ENCODE results near the gene MCEMP1. TPM values are rescaled to one million over a fixed set of nuclear protein-coding genes. Genes with fewer than 3 reads are reported as not detected.
A peak's percentile ranks its signal among the peaks of the same experiment; 100 is the strongest.

Gene MCEMP1
- total RNA-seq, 2 experiments from 2014 or later: not detected

- Mint-ChIP-seq H3K27ac (no peak overlapping the region), H3K4me3 (no peak overlapping the region), H3K4me1 (ENCODE audit: low read depth) (peaks cover 6% of the 10 kb centered on the region), H3K9me3 (ENCODE audit: insufficient read depth) (no peaks in the 10 kb centered on the region), H3K27me3 (ENCODE audit: low read depth) (no peaks in the 10 kb centered on the region), H3K36me3 (ENCODE audit: low read depth) (peaks cover 22% of the 10 kb centered on the region)
- CTCF ChIA-PET: interaction anchor here (1.4 kb wide), 2 partner anchors 36 to 77 kb away, joined by 3 to 6 read pairs; partner anchors contain the start of gene TRAPPC5
- DNase-seq: no peak
- no peak for ATAC-seq
- POLR2A ChIA-PET: interaction anchor here (0.6 to 0.8 kb wide), 2 partner anchors 15 to 274 kb away, joined by 3 to 6 read pairs; partner anchors contain the start of genes PET100 and XAB2
Measured at GRCh38 chr19:7645163-7645562, 31.7 kb upstream of the MCEMP1 start.

GRCh38 chr19:7645656-7646425 is 31.0 kb upstream of the MCEMP1 start:
- H3K4me3 Mint-ChIP-seq: no peak overlapping the region
- POLR2A ChIA-PET: no interaction called here
- peaks cover 3% of the 10 kb centered on the region for H3K4me1 Mint-ChIP-seq (ENCODE audit: low read depth)
- no peaks in the 10 kb centered on the region for H3K9me3 Mint-ChIP-seq (ENCODE audit: insufficient read depth)
- H3K27me3 Mint-ChIP-seq (ENCODE audit: low read depth): no peaks in the 10 kb centered on the region
- H3K36me3 Mint-ChIP-seq (ENCODE audit: low read depth): peaks cover 19% of the 10 kb centered on the region
- CTCF ChIA-PET: no interaction called here
- ATAC-seq (no peak), DNase-seq (no peak)
- H3K27ac Mint-ChIP-seq: peak overlapping the region; percentile 4

- no peak overlapping the region for H3K27ac Mint-ChIP-seq
- no peak for ATAC-seq
- H3K4me1 Mint-ChIP-seq (ENCODE audit: low read depth): peaks cover 3% of the 10 kb centered on the region
- no peak overlapping the region for H3K4me3 Mint-ChIP-seq
- ChIA-PET POLR2A (no interaction called here), CTCF (no interaction called here)
- peaks cover 19% of the 10 kb centered on the region for H3K36me3 Mint-ChIP-seq (ENCODE audit: low read depth)
- H3K9me3 Mint-ChIP-seq (ENCODE audit: insufficient read depth): no peaks in the 10 kb centered on the region
- H3K27me3 Mint-ChIP-seq (ENCODE audit: low read depth): no peaks in the 10 kb centered on the region
- no peak for DNase-seq
Measured at GRCh38 chr19:7646426-7646700, 30.5 kb upstream of the MCEMP1 start.

GRCh38 chr19:7647156-7647555 is 29.7 kb upstream of the MCEMP1 start:
- Mint-ChIP-seq H3K4me1 (ENCODE audit: low read depth) (peaks cover 6% of the 10 kb centered on the region), H3K36me3 (ENCODE audit: low read depth) (peaks cover 19% of the 10 kb centered on the region), H3K4me3 (no peak overlapping the region), H3K27ac (no peak overlapping the region), H3K27me3 (ENCODE audit: low read depth) (no peaks in the 10 kb centered on the region), H3K9me3 (ENCODE audit: insufficient read depth) (no peaks in the 10 kb centered on the region)
- DNase-seq (no peak), ATAC-seq (no peak)
- ChIA-PET POLR2A (no interaction called here), CTCF (no interaction called here)

GRCh38 chr19:7648265-7649014 is 28.4 kb upstream of the MCEMP1 start:
- H3K4me1 Mint-ChIP-seq (ENCODE audit: low read depth): peaks cover 12% of the 10 kb centered on the region
- no peaks in the 10 kb centered on the region for H3K27me3 Mint-ChIP-seq (ENCODE audit: low read depth)
- peaks cover 12% of the 10 kb centered on the region for H3K36me3 Mint-ChIP-seq (ENCODE audit: low read depth)
- H3K27ac Mint-ChIP-seq: no peak overlapping the region
- ChIA-PET POLR2A (interaction anchor here (0.7 to 1.1 kb wide), 3 partner anchors 11 to 36 kb away, joined by 4 read pairs; partner anchors contain the start of gene RETN), CTCF (interaction anchor here (0.8 to 11.0 kb wide), 5 partner anchors 19 to 151 kb away, joined by 3 to 100 read pairs (median 3); partner anchors contain the start of genes PET100, TRAPPC5 and XAB2)
- ATAC-seq (no peak), DNase-seq (no peak)
- H3K4me3 Mint-ChIP-seq: no peak overlapping the region
- no peaks in the 10 kb centered on the region for H3K9me3 Mint-ChIP-seq (ENCODE audit: insufficient read depth)

- ATAC-seq: no peak
- no peak overlapping the region for H3K27ac Mint-ChIP-seq
Measured at GRCh38 chr19:7650148-7650547, 26.7 kb upstream of the MCEMP1 start.

GRCh38 chr19:7652061-7652641 is 24.7 kb upstream of the MCEMP1 start:
- H3K9me3 Mint-ChIP-seq (ENCODE audit: insufficient read depth): no peaks in the 10 kb centered on the region
- peaks cover 3% of the 10 kb centered on the region for H3K36me3 Mint-ChIP-seq (ENCODE audit: low read depth)
- no peaks in the 10 kb centered on the region for H3K27me3 Mint-ChIP-seq (ENCODE audit: low read depth)
- peak overlapping the region; percentile 58 for H3K4me3 Mint-ChIP-seq
- peaks cover 22% of the 10 kb centered on the region for H3K4me1 Mint-ChIP-seq (ENCODE audit: low read depth)
- peak overlapping the region; percentile 66 for H3K27ac Mint-ChIP-seq
- DNase-seq: peak; percentile 91
- ChIA-PET CTCF (interaction anchor here (0.6 to 11.0 kb wide), 18 partner anchors 8 to 553 kb away, joined by 3 to 100 read pairs (median 4); partner anchors contain the start of genes PCP2, PET100, RETN and STXBP2), POLR2A (interaction anchor here (0.8 to 2.7 kb wide), 2 partner anchors 22 to 147 kb away, joined by 3 to 8 read pairs; partner anchors contain the start of genes PET100 and XAB2)
- peak; percentile 90 for ATAC-seq

More at GRCh38 chr19:7650148-7650547, 26.7 kb upstream of the MCEMP1 start:
- ChIA-PET CTCF (interaction anchor here (3.3 to 11.0 kb wide), 2 partner anchors 12 to 31 kb away, joined by 15 to 100 read pairs; partner anchors contain the start of genes STXBP2 and TRAPPC5), POLR2A (no interaction called here)
- H3K36me3 Mint-ChIP-seq (ENCODE audit: low read depth): peaks cover 8% of the 10 kb centered on the region
- no peak for DNase-seq
- no peak overlapping the region for H3K4me3 Mint-ChIP-seq
- H3K27me3 Mint-ChIP-seq (ENCODE audit: low read depth): no peaks in the 10 kb centered on the region
- H3K4me1 Mint-ChIP-seq (ENCODE audit: low read depth): peaks cover 12% of the 10 kb centered on the region
- H3K9me3 Mint-ChIP-seq (ENCODE audit: insufficient read depth): no peaks in the 10 kb centered on the region

GRCh38 chr19:7654401-7654800 is 22.5 kb upstream of the MCEMP1 start:
- Mint-ChIP-seq H3K36me3 (ENCODE audit: low read depth) (no peaks in the 10 kb centered on the region), H3K27me3 (ENCODE audit: low read depth) (no peaks in the 10 kb centered on the region), H3K27ac (no peak overlapping the region), H3K4me3 (no peak overlapping the region), H3K4me1 (ENCODE audit: low read depth) (peaks cover 36% of the 10 kb centered on the region), H3K9me3 (ENCODE audit: insufficient read depth) (no peaks in the 10 kb centered on the region)
- ChIA-PET POLR2A (interaction anchor here (1.0 kb wide), 1 partner anchor 25 kb away, joined by 3 read pairs; the partner anchor contains the start of genes PET100 and XAB2), CTCF (interaction anchor here (11.0 kb wide), 1 partner anchor 27 kb away, joined by 100 read pairs; the partner anchor contains the start of gene TRAPPC5)
- ATAC-seq: no peak
- DNase-seq: no peak

- H3K27ac Mint-ChIP-seq: no peak overlapping the region
Measured at GRCh38 chr19:7655581-7655980, 21.3 kb upstream of the MCEMP1 start.

GRCh38 chr19:7657131-7657751 is 19.6 kb upstream of the MCEMP1 start:
- ATAC-seq (peak; percentile 58), DNase-seq (peak; percentile 58)
- H3K27me3 Mint-ChIP-seq (ENCODE audit: low read depth): peaks cover 2% of the 10 kb centered on the region
- peaks cover 33% of the 10 kb centered on the region for H3K4me1 Mint-ChIP-seq (ENCODE audit: low read depth)
- no peaks in the 10 kb centered on the region for H3K36me3 Mint-ChIP-seq (ENCODE audit: low read depth)
- no peaks in the 10 kb centered on the region for H3K9me3 Mint-ChIP-seq (ENCODE audit: insufficient read depth)
- ChIA-PET POLR2A (interaction anchor here (2.9 kb wide), 1 partner anchor 27 kb away, joined by 12 read pairs; the partner anchor contains the start of genes PET100 and XAB2), CTCF (interaction anchor here (0.7 to 11.0 kb wide), 5 partner anchors 17 to 143 kb away, joined by 3 to 100 read pairs (median 3); partner anchors contain the start of gene TRAPPC5)
- peak overlapping the region; percentile 86 for H3K27ac Mint-ChIP-seq
- peak overlapping the region; percentile 68 for H3K4me3 Mint-ChIP-seq

More at GRCh38 chr19:7655581-7655980, 21.3 kb upstream of the MCEMP1 start:
- no peaks in the 10 kb centered on the region for H3K9me3 Mint-ChIP-seq (ENCODE audit: insufficient read depth)
- no peaks in the 10 kb centered on the region for H3K27me3 Mint-ChIP-seq (ENCODE audit: low read depth)
- ChIA-PET POLR2A (interaction anchor here (2.9 kb wide), 1 partner anchor 26 kb away, joined by 12 read pairs; the partner anchor contains the start of genes PET100 and XAB2), CTCF (interaction anchor here (0.8 to 11.0 kb wide), 2 partner anchors 18 to 26 kb away, joined by 3 to 100 read pairs; partner anchors contain the start of gene TRAPPC5)
- DNase-seq (no peak), ATAC-seq (no peak)
- no peaks in the 10 kb centered on the region for H3K36me3 Mint-ChIP-seq (ENCODE audit: low read depth)
- H3K4me3 Mint-ChIP-seq: no peak overlapping the region
- H3K4me1 Mint-ChIP-seq (ENCODE audit: low read depth): peaks cover 36% of the 10 kb centered on the region
